HG03097 (cell line): ENCODE results near the gene BEX4.
"Not testable (repeated sequence)": the region's sequence is repeated elsewhere in the genome, so short reads cannot be mapped to it uniquely, and the experiment has no call there.

Experiments used
- ATAC-seq: cut with Tn5 transposase; IDR thresholded peaks from one replicate; pipeline ENCODE4 v1.9.1; 2021; ENCODE audit not compliant: unreplicated experiment, low FRiP score

The BEX4 gene

GRCh38 chrX:103235608-103236007, 20.7 kb downstream of the BEX4 start:
- not testable (repeated sequence) for ATAC-seq

GRCh38 chrX:103236296-103236695, 21.4 kb downstream of the BEX4 start:
- no peak for ATAC-seq

GRCh38 chrX:103240155-103240554, 25.2 kb downstream of the BEX4 start:
- ATAC-seq: no peak

- no peak for ATAC-seq
These were observed 33.6 kb downstream of the BEX4 start for GRCh38 chrX:103248553-103248952.

GRCh38 chrX:103249805-103250204, 34.9 kb downstream of the BEX4 start:
- no peak for ATAC-seq

GRCh38 chrX:103250977-103251376, 36.1 kb downstream of the BEX4 start:
- no peak for ATAC-seq

- ATAC-seq: no peak
These were observed 38.7 kb downstream of the BEX4 start for GRCh38 chrX:103253608-103254007.

GRCh38 chrX:103254171-103254824, 39.4 kb downstream of the BEX4 start:
- peak; percentile 63 for ATAC-seq

GRCh38 chrX:103254921-103255493, 40.1 kb downstream of the BEX4 start, which contains the start of gene TCEAL8:
Gene TCEAL8, minus strand, starts transcription at chrX:103255155. Its CDS starts 1,176 bp downstream, at chrX:103253979.
- peak; percentile 92 for ATAC-seq

GRCh38 chrX:103256651-103257050, 41.7 kb downstream of the BEX4 start:
- ATAC-seq: no peak

GRCh38 chrX:103258275-103258674, 43.4 kb downstream of the BEX4 start:
- ATAC-seq: no peak
